MM.1S (cell line): ENCODE measurements around the gene PPP2R5C.

Experiments used
- DNase-seq: peaks from one replicate; pipeline ENCODE4 v3.0.0-alpha.2; 2015
- H2AFZ ChIP-seq: fragments of 300-600 bp; sonication (generic); 2 replicates; pipeline ENCODE4 v1.6.0; 2016; ENCODE audit warnings: antibody characterized with exemption, low read length
- H3F3A ChIP-seq: fragments of 300-600 bp; sonication (generic); 2 replicates; pipeline ENCODE4 v1.6.1; 2016; ENCODE audit warnings: mild to moderate bottlenecking, antibody characterized with exemption, low read length, moderate library complexity, mixed read lengths; ENCODE audit not compliant: insufficient read depth
- H3K27ac ChIP-seq: fragments of 300-600 bp; sonication (generic); 2 replicates; pipeline ENCODE4 v1.5.1; 2016; ENCODE audit warnings: mild to moderate bottlenecking, low read length
- H3K27me3 ChIP-seq: fragments of 300-600 bp; sonication (generic); replicated peaks from 2 replicates; pipeline ENCODE4 v1.6.0; 2016; ENCODE audit warnings: low read length; ENCODE audit not compliant: insufficient read depth
- H3K36me3 ChIP-seq: fragments of 300-600 bp; sonication (generic); replicated peaks from 2 replicates; pipeline ENCODE4 v1.6.1; 2016; ENCODE audit warnings: mild to moderate bottlenecking, low read length, mixed read lengths; ENCODE audit not compliant: insufficient read depth
- H3K4me1 ChIP-seq: fragments of 300-600 bp; sonication (generic); 2 replicates; pipeline ENCODE4 v1.6.1; 2016; ENCODE audit warnings: low read length, mixed read lengths
- H3K4me2 ChIP-seq: fragments of 300-600 bp; sonication (generic); 2 replicates; pipeline ENCODE4 v1.6.0; 2016; ENCODE audit warnings: low read depth, low read length
- H3K4me3 ChIP-seq: fragments of 300-600 bp; sonication (generic); 2 replicates; pipeline ENCODE4 v1.5.1; 2016; ENCODE audit warnings: low read length, mixed read lengths
- H3K79me2 ChIP-seq: fragments of 300-600 bp; sonication (generic); 2 replicates; pipeline ENCODE4 v1.6.1; 2016; ENCODE audit warnings: mixed run types, low read length, mixed read lengths
- H3K9ac ChIP-seq: fragments of 300-600 bp; sonication (generic); 2 replicates; pipeline ENCODE4 v1.6.1; 2016; ENCODE audit warnings: low read length, mixed read lengths
- H3K9me2 ChIP-seq: fragments of 300-600 bp; sonication (generic); replicated peaks from 2 replicates; pipeline ENCODE4 v1.6.1; 2016; ENCODE audit warnings: mild to moderate bottlenecking, low read length, mixed read lengths; ENCODE audit not compliant: insufficient read depth
- H3K9me3 ChIP-seq: fragments of 300-600 bp; sonication (generic); replicated peaks from 2 replicates; pipeline ENCODE4 v1.6.1; 2016; ENCODE audit warnings: mild to moderate bottlenecking, low read length, mixed read lengths; ENCODE audit not compliant: insufficient read depth
- H4K20me1 ChIP-seq: fragments of 300-600 bp; sonication (generic); 2 replicates; pipeline ENCODE4 v1.6.1; 2016; ENCODE audit warnings: mild to moderate bottlenecking, low read length, moderate library complexity, mixed read lengths; ENCODE audit not compliant: insufficient read depth
- CTCF ChIP-seq: fragments of 300-600 bp; sonication (generic); IDR thresholded peaks from 2 replicates; pipeline ENCODE4 v1.5.1; 2016; ENCODE audit warnings: antibody characterized with exemption, low read length, mixed read lengths
- EZH2 ChIP-seq: fragments of 300-600 bp; sonication (generic); optimal IDR thresholded peaks from 2 replicates; pipeline ENCODE3; 2017; ENCODE audit warnings: low read depth, mild to moderate bottlenecking, antibody characterized with exemption, low read length, mixed read lengths
- EZH2phosphoT487 ChIP-seq: fragments of 300-600 bp; sonication (generic); IDR thresholded peaks from 2 replicates; pipeline ENCODE4 v1.6.1; 2018; ENCODE audit warnings: antibody characterized with exemption, low read length

Gene PPP2R5C

GRCh38 chr14:101755591-101756324 lies 5.8 kb upstream of the PPP2R5C start:
- Histone ChIP-seq H3K36me3 (no peaks in the 10 kb centered on the region), H3K4me1 (no peaks in the 10 kb centered on the region), H3K79me2 (no peaks in the 10 kb centered on the region), H3F3A (no peaks in the 10 kb centered on the region), H3K9me2 (no peaks in the 10 kb centered on the region), H2AFZ (no peak overlapping the region), H3K27ac (no peak overlapping the region), H3K9ac (no peak overlapping the region), H3K9me3 (no peaks in the 10 kb centered on the region), H3K4me2 (no peak overlapping the region), H4K20me1 (no peaks in the 10 kb centered on the region), H3K27me3 (no peaks in the 10 kb centered on the region), H3K4me3 (no peak overlapping the region)
- no peak for DNase-seq
- TF ChIP-seq EZH2phosphoT487 (no peak), CTCF (no peak), EZH2 (no peak)

- no peak for TF ChIP-seq EZH2
- TF ChIP-seq CTCF: no peak
- no peak for TF ChIP-seq EZH2phosphoT487
- H3K4me1 ChIP-seq: no peaks in the 10 kb centered on the region
- H4K20me1 ChIP-seq: no peaks in the 10 kb centered on the region
- DNase-seq: no peak
- H3K9me3 ChIP-seq: no peaks in the 10 kb centered on the region
- H3K36me3 ChIP-seq: no peaks in the 10 kb centered on the region
- H3K27ac ChIP-seq: no peak overlapping the region
- H3K27me3 ChIP-seq: no peaks in the 10 kb centered on the region
- no peak overlapping the region for H2AFZ ChIP-seq
- H3K4me3 ChIP-seq: no peak overlapping the region
- H3K9me2 ChIP-seq: no peaks in the 10 kb centered on the region
- H3K79me2 ChIP-seq: no peaks in the 10 kb centered on the region
- no peak overlapping the region for H3K9ac ChIP-seq
- H3F3A ChIP-seq: no peaks in the 10 kb centered on the region
- H3K4me2 ChIP-seq: no peak overlapping the region
These were observed 4.3 kb upstream of the PPP2R5C start for GRCh38 chr14:101757064-101757838.

GRCh38 chr14:101757839-101758211 lies 3.7 kb upstream of the PPP2R5C start:
- no peak overlapping the region for H3K9ac ChIP-seq
- no peaks in the 10 kb centered on the region for H3K36me3 ChIP-seq
- H3K27me3 ChIP-seq: no peaks in the 10 kb centered on the region

More at GRCh38 chr14:101757839-101758211, 3.7 kb upstream of the PPP2R5C start:
- no peaks in the 10 kb centered on the region for H3K9me2 ChIP-seq
- no peaks in the 10 kb centered on the region for H3F3A ChIP-seq
- H3K79me2 ChIP-seq: no peaks in the 10 kb centered on the region
- H3K4me1 ChIP-seq: peaks cover 3% of the 10 kb centered on the region; the same call in 1 of the 2 replicates
- no peak for DNase-seq
- no peaks in the 10 kb centered on the region for H4K20me1 ChIP-seq
- no peak overlapping the region for H3K4me3 ChIP-seq
- H2AFZ ChIP-seq: no peak overlapping the region
- no peaks in the 10 kb centered on the region for H3K9me3 ChIP-seq
- TF ChIP-seq EZH2phosphoT487: no peak
- H3K27ac ChIP-seq: no peak overlapping the region
- no peak overlapping the region for H3K4me2 ChIP-seq
